HepG2 (cell line): ENCODE data around the gene RABGEF1. TPM values are rescaled to one million over a fixed set of nuclear protein-coding genes. Genes with fewer than 3 reads are reported as not detected.

Experiments used
- AGO1 ChIP-seq: fragments of 200-400 bp; formaldehyde crosslinking; IDR thresholded peaks from 2 replicates; pipeline ENCODE4 v1.6.1; 2017; ENCODE audit warnings: mild to moderate bottlenecking, low read depth, low read length, moderate library complexity; ENCODE audit not compliant: poor library complexity, severe bottlenecking
- ARNT ChIP-seq: fragments of 450-650 bp; IDR thresholded peaks from 2 replicates; pipeline ENCODE4 v1.6.1; 2017
- FOSL2 ChIP-seq: sonication (generic); formaldehyde crosslinking; IDR thresholded peaks from 2 replicates; pipeline ENCODE4 v1.4.0; 2020; ENCODE audit warnings: missing genetic modification reagents
- FOXO1 ChIP-seq: sonication (generic); formaldehyde crosslinking; IDR thresholded peaks from 2 replicates; pipeline ENCODE4 v1.4.0; 2020; ENCODE audit warnings: missing genetic modification reagents
- GATAD2A ChIP-seq: IDR thresholded peaks from 2 replicates; pipeline ENCODE4 v1.6.1; 2016
- HDAC1 ChIP-seq: sonication (generic); formaldehyde crosslinking; IDR thresholded peaks from 2 replicates; pipeline ENCODE4 v1.5.1; 2020; ENCODE audit warnings: mild to moderate bottlenecking, missing genetic modification reagents
- IRX3 ChIP-seq: sonication (generic); formaldehyde crosslinking; IDR thresholded peaks from 2 replicates; pipeline ENCODE4 v1.8.1; 2023; ENCODE audit warnings: mild to moderate bottlenecking, low read depth, missing genetic modification reagents, borderline replicate concordance
- KDM1A ChIP-seq: IDR thresholded peaks from 2 replicates; pipeline ENCODE4 v1.6.1; 2016; ENCODE audit warnings: missing compliant biosample characterization
- MED1 ChIP-seq: sonication (generic); formaldehyde crosslinking; IDR thresholded peaks from 2 replicates; pipeline ENCODE4 v1.4.0; 2020; ENCODE audit warnings: missing genetic modification reagents
- PAF1 ChIP-seq: IDR thresholded peaks from 2 replicates; pipeline ENCODE4 v1.6.1; 2016; ENCODE audit warnings: missing genetic modification reagents, missing compliant biosample characterization
- PBX3 ChIP-seq: sonication (generic); formaldehyde crosslinking; IDR thresholded peaks from 2 replicates; pipeline ENCODE4 v1.8.1; 2023; ENCODE audit warnings: missing genetic modification reagents, inconsistent platforms, borderline replicate concordance
- RXRB ChIP-seq: IDR thresholded peaks from 2 replicates; pipeline ENCODE4 v1.6.1; 2016; ENCODE audit warnings: borderline replicate concordance, missing genetic modification reagents, missing compliant biosample characterization
- SRSF4 ChIP-seq: fragments of 200-400 bp; formaldehyde crosslinking; IDR thresholded peaks from one replicate; pipeline ENCODE4 v1.6.1; 2018; ENCODE audit warnings: mild to moderate bottlenecking, low read depth, low read length, moderate library complexity; ENCODE audit not compliant: poor library complexity, severe bottlenecking
- THAP11 ChIP-seq: IDR thresholded peaks from 2 replicates; pipeline ENCODE4 v1.6.1; 2016; ENCODE audit warnings: missing biosample characterization, missing genetic modification reagents
- ZNF224 ChIP-seq: sonication (generic); formaldehyde crosslinking; IDR thresholded peaks from 2 replicates; pipeline ENCODE4 v1.5.0; 2020; ENCODE audit warnings: mild to moderate bottlenecking, missing genetic modification reagents
- ZNF607 ChIP-seq: sonication (generic); formaldehyde crosslinking; IDR thresholded peaks from 2 replicates; pipeline ENCODE4 v1.5.1; 2020; ENCODE audit warnings: missing genetic modification reagents, mild to moderate bottlenecking, borderline replicate concordance
- ZNF710 ChIP-seq: sonication (generic); formaldehyde crosslinking; IDR thresholded peaks from 2 replicates; pipeline ENCODE4 v1.5.0; 2020; ENCODE audit warnings: mild to moderate bottlenecking, missing genetic modification reagents, borderline replicate concordance
- polyA plus RNA-seq, 8 experiments: library from polyadenylated mRNA; depleted of rRNA in 3 of 8; stranded (reverse) in 7 of 8; unstranded in 1 of 8; fragments of >200 nt; fragmentation: Illumina TruSeq in 4 of 8; extraction: Trizol in 4 of 8; gene quantifications; 2 replicates each; pipeline versions ENCODE4 v1.2.1 to v1.2.3, GENCODE V29; 2011 to 2016; ENCODE audit warnings: low read depth in 4 of 8, missing spikeins in 1 of 8, mixed read lengths in 1 of 8; ENCODE audit not compliant: insufficient read depth in 1 of 8
- total RNA-seq, 5 experiments: library from RNA; depleted of rRNA; stranded (reverse); fragments of >200 nt; fragmentation: Illumina TruSeq; extraction: Trizol; gene quantifications; 2 replicates each; pipeline ENCODE4 v1.2.3, GENCODE V29; 2016; ENCODE audit warnings: low read depth in 1 of 5
- TF ChIP-seq, protein P1 (sequence below): sonication (generic); formaldehyde crosslinking; IDR thresholded peaks from 2 replicates; pipeline ENCODE4 v1.4.0; 2020; ENCODE audit warnings: missing genetic modification reagents, mild to moderate bottlenecking, borderline replicate concordance
- TF ChIP-seq, protein P2 (sequence below): sonication (generic); formaldehyde crosslinking; IDR thresholded peaks from 2 replicates; pipeline ENCODE4 v1.8.1; 2023; ENCODE audit warnings: missing genetic modification reagents, mild to moderate bottlenecking, borderline replicate concordance
- TF ChIP-seq, protein P3 (sequence below): IDR thresholded peaks from 2 replicates; pipeline ENCODE4 v1.6.1; 2016; ENCODE audit warnings: low read depth

RABGEF1 gene
- total and polyA plus RNA-seq, 2 of the 13 experiments (the other 11 are each of a cell fraction or from before 2014, with no cell fraction given), result 22.7 to 35.3 TPM

DNA sequence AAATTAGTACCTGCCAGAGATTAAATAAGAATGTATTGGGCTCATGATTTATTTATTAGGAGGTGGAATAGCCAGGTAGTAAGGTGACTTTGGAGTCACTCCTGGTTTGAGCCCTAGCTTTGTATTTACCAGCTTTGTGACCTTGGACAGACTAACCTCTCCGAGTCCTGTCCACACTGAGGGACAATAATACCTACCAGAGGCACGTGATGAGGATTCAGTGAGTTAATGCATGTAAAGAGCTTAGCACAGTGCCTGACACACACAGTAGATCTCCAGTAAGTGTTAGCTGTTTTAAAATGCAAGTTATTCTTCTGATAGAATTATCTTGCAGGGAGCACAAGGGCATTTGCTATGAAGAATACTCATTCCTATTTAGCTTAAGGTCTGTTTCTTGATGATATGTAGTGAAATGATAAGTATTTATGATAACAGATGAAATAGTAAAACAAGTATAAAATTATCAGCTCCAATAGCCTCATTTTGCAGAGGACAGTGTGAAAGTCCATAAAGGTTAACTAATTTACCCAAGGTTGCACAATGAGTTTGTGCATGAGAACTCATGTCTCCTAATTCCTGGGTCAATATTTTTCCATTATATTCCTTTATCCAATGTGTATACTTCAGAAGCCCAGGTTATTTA is 36.4 kb downstream of the RABGEF1 start (continued):
- TF ChIP-seq, protein P1, sequence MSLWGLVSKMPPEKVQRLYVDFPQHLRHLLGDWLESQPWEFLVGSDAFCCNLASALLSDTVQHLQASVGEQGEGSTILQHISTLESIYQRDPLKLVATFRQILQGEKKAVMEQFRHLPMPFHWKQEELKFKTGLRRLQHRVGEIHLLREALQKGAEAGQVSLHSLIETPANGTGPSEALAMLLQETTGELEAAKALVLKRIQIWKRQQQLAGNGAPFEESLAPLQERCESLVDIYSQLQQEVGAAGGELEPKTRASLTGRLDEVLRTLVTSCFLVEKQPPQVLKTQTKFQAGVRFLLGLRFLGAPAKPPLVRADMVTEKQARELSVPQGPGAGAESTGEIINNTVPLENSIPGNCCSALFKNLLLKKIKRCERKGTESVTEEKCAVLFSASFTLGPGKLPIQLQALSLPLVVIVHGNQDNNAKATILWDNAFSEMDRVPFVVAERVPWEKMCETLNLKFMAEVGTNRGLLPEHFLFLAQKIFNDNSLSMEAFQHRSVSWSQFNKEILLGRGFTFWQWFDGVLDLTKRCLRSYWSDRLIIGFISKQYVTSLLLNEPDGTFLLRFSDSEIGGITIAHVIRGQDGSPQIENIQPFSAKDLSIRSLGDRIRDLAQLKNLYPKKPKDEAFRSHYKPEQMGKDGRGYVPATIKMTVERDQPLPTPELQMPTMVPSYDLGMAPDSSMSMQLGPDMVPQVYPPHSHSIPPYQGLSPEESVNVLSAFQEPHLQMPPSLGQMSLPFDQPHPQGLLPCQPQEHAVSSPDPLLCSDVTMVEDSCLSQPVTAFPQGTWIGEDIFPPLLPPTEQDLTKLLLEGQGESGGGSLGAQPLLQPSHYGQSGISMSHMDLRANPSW (CRISPR knock-in tag), result 0 out of 2 replicates have a peak, but pooled peaks have one; percentile 48
- TF ChIP-seq SRSF4 (no peak), HDAC1 (CRISPR knock-in tag) (peak; percentile 50; the same call in 1 of the 2 replicates), ZNF224 (CRISPR knock-in tag) (no peak), RXRB (CRISPR knock-in tag) (peak; percentile 77), ZNF710 (CRISPR knock-in tag) (no peak), GATAD2A (CRISPR knock-in tag) (peak; percentile 85), ARNT (no peak), THAP11 (CRISPR knock-in tag) (peak; percentile 40; the same call in 1 of the 2 replicates), FOSL2 (CRISPR knock-in tag) (0 out of 2 replicates have a peak, but pooled peaks have one; percentile 35), ZNF607 (0 out of 2 replicates have a peak, but pooled peaks have one; percentile 30), KDM1A (CRISPR knock-in tag) (peak; percentile 14; the same call in 1 of the 2 replicates), PBX3 (CRISPR knock-in tag) (no peak), IRX3 (CRISPR knock-in tag) (no peak), MED1 (peak; percentile 64), AGO1 (no peak), PAF1 (CRISPR knock-in tag) (no peak), FOXO1 (CRISPR knock-in tag) (peak; percentile 66; the same call in 1 of the 2 replicates)
- TF ChIP-seq, protein P2, sequence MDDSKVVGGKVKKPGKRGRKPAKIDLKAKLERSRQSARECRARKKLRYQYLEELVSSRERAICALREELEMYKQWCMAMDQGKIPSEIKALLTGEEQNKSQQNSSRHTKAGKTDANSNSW (CRISPR knock-in tag), result no peak
- TF ChIP-seq, protein P3, sequence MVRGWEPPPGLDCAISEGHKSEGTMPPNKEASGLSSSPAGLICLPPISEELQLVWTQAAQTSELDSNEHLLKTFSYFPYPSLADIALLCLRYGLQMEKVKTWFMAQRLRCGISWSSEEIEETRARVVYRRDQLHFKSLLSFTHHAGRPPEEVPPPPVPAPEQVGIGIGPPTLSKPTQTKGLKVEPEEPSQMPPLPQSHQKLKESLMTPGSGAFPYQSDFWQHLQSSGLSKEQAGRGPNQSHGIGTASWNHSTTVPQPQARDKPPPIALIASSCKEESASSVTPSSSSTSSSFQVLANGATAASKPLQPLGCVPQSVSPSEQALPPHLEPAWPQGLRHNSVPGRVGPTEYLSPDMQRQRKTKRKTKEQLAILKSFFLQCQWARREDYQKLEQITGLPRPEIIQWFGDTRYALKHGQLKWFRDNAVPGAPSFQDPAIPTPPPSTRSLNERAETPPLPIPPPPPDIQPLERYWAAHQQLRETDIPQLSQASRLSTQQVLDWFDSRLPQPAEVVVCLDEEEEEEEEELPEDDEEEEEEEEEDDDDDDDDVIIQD (CRISPR knock-in tag), result peak; percentile 36; the same call in 1 of the 2 replicates
